ENCODE measurements around the gene HCAR2.
"Not testable (repeated sequence)": the region's sequence is repeated elsewhere in the genome, so short reads cannot be mapped to it uniquely, and the experiment has no call there.

Gene HCAR2

GRCh38 chr12:122661246-122661645 lies 41.9 kb downstream of the HCAR2 start:
- no peak for DNase-seq

- DNase-seq = peak in 1 of 5 experiments; percentile 14
Observed at GRCh38 chr12:122659579-122659978, 43.6 kb downstream of the HCAR2 start.

- no peak for DNase-seq
Observed at GRCh38 chr12:122656298-122656697, 46.9 kb downstream of the HCAR2 start.

GRCh38 chr12:122653291-122653690 lies 49.9 kb downstream of the HCAR2 start:
- not testable (repeated sequence) for DNase-seq

GRCh38 chr12:122651520-122652224 lies 51.5 kb downstream of the HCAR2 start:
- DNase-seq = no peak

All from T-helper 2 cell (primary cell).